C4-2B (cell line): Measurements from ENCODE around the gene STX5.

ENCODE experiments used
- H3K27ac ChIP-seq: fragments of 450-650 bp; 2 replicates; pipeline ENCODE4 v1.5.1; 2017
- CTCF ChIP-seq: fragments of 450-650 bp; conservative IDR thresholded peaks from 2 replicates; pipeline ENCODE4 v1.5.1; 2017; ENCODE audit warnings: mild to moderate bottlenecking
- ZFX ChIP-seq: fragments of 450-650 bp; IDR thresholded peaks from 2 replicates; pipeline ENCODE4 v1.6.1; 2017

STX5 gene

DNA sequence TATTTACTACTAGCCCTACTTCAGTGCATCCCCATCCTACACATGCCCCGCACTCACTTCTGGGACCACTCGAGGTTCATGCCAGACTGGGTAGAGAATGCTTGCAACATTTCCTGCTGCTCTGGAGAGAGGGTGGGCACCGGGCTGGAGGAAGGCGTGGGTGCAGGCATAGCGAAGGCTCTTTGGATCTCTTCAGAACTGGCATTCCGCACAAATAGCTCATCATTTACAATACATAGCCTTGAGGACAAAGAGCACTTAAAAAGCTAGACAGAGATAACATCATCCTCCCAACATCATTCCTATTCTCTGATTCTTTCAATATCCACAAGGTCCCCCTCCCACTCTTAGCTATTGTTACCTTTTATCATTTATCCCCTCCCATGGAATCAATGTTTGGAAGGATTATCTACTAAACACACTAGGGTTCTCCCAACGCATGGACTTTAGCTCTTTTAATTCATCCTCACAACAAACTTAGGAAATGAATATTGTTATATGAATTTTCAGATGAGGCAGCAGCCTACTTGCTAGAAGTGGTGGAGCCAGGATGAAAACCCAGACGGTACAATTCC, 37.6 kb downstream of the STX5 start:
- H3K27ac ChIP-seq: no peak overlapping the region
- TF ChIP-seq ZFX: no peak
- no peak for TF ChIP-seq CTCF

- peak overlapping the region; percentile 91 for H3K27ac ChIP-seq
- no peak for TF ChIP-seq CTCF
- no peak for TF ChIP-seq ZFX
These were observed 39.7 kb downstream of the STX5 start for GRCh38 chr11:62792202-62792575.

DNA sequence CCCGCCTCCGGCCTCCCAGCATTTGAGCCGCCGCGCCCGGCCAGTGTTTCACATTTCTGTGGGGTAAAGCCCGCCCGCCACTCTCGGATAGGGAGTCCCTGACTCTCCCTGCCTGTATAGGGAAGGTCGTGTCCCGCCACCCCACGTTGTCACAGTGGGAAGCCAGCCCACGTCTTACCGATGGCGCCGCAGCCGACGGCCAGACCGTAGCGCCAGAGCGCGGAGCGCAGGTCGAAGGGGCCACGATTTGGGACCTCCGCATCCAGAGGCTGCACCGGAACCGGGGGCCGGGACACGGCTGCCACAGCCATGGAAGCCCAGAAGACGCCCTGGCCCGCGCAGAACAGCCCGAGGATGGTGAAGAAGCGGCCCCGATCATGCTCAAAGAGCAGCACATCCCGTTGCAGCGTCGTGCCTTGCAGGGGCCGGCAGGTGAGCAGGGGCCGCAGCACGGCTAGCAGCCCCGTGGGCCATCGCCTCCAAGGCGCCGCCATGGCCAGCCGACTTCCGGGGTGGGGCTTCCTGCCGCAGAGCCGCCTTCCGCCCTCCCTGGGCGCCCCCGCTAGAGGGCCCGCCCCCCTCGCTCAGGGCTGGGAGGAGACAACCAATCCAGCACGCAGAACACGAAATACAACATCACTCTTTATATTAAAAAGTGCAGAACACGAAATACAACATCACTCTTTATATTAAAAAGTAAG, 40.2 kb downstream of the STX5 start, which contains the start of gene TMEM223:
TMEM223 (minus strand) TSS at position 506 of the 701 bp plus-strand sequence; CDS start at position 494, 12 bp downstream.
- TF ChIP-seq CTCF (no peak), ZFX (peak; percentile 58; the same call in 1 of the 2 replicates)
- peak within 1 kb of the TSS; percentile 91 for H3K27ac ChIP-seq

DNA sequence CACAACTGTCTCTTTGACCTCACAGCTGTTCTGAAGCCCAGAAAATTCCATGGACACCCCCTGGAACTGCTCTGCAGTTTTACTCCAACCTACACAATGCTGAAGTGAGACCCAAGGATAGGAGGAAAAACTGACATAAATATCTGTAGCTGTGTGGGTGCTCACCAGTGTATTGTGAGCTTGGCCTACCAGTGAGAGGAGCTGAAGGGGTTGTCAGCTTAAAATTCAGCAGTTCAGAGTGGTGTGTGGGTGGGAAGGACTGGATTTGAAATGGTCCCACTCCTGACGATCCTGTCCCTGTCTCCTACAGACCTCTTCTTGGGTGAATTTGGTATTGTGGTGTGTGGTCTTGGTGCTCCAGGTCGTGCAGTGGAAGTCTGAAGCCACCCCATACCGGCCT, 42.3 kb downstream of the STX5 start:
- TF ChIP-seq ZFX (no peak), CTCF (no peak)
- H3K27ac ChIP-seq: no peak overlapping the region; the same call in 1 of the 2 replicates

DNA sequence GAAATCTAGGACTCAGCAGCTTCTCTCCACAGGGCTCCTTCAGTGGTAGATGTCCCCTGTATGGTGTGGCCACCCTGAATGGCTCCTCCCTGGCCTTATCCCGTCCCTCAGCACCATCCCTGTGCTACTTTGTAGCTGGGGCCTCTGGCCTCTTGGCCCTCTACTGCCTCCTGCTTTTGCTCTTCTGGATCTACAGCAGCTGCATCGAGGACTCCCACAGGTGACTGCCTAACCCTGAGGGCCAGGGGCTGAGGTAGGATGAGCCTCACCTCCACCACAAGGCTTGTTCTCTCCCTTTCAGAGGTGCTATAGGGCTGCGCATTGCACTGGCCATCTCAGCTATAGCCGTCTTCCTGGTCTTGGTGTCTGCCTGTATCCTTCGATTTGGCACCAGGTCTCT, 42.9 kb downstream of the STX5 start:
- no peak for TF ChIP-seq ZFX
- TF ChIP-seq CTCF: no peak
- H3K27ac ChIP-seq: peak overlapping the region; percentile 91

- H3K27ac ChIP-seq: peak within 1 kb of the TSS; percentile 91
- peak; percentile 83; the same call in 1 of the 2 replicates for TF ChIP-seq ZFX
- peak; percentile 75 for TF ChIP-seq CTCF
These were observed 44.7 kb downstream of the STX5 start, which contains the start of gene TMEM179B for GRCh38 chr11:62787005-62787759. TSS of gene TMEM179B (plus strand) at chr11:62787402. CDS start at chr11:62787432, 30 bp downstream.
